Measurements from ENCODE around the gene TMEM115.

The TMEM115 gene

GRCh38 chr3:50352781-50353180 is 6.5 kb downstream of the TMEM115 start:
- DNase-seq (ENCODE audit: low read depth) = no peak

- no peak for DNase-seq (ENCODE audit: low read depth)
These were observed 8.0 kb downstream of the TMEM115 start for GRCh38 chr3:50351323-50351697.

- DNase-seq (ENCODE audit: low read depth) = peak; percentile 100
These were observed 8.6 kb downstream of the TMEM115 start, which contains the start of the genes CYB561D2 and NPRL2 for GRCh38 chr3:50350527-50351322. TSS of gene CYB561D2 (plus strand) at chr3:50350862. CDS start at chr3:50351434, 572 bp downstream. TSS of gene NPRL2 (minus strand) at chr3:50350775. CDS start at chr3:50350652, 123 bp downstream.

- DNase-seq (ENCODE audit: low read depth) = no peak
These were observed 9.2 kb downstream of the TMEM115 start for GRCh38 chr3:50350213-50350526.

GRCh38 chr3:50347187-50347813 is 12.0 kb downstream of the TMEM115 start:
- DNase-seq (ENCODE audit: low read depth) = peak; percentile 63

GRCh38 chr3:50345586-50346234 is 13.6 kb downstream of the TMEM115 start, which contains the start of gene ZMYND10:
TSS of gene ZMYND10 (minus strand) at chr3:50345732. CDS start at chr3:50345579, 153 bp downstream.
- peak; percentile 64 for DNase-seq (ENCODE audit: low read depth)

- no peak for DNase-seq (ENCODE audit: low read depth)
These were observed 14.3 kb downstream of the TMEM115 start for GRCh38 chr3:50345008-50345407.

- DNase-seq (ENCODE audit: low read depth) = no peak
These were observed 16.3 kb downstream of the TMEM115 start for GRCh38 chr3:50342813-50343633.

- no peak for DNase-seq (ENCODE audit: low read depth)
These were observed 17.2 kb downstream of the TMEM115 start for GRCh38 chr3:50341996-50342650.

GRCh38 chr3:50341537-50341936 is 17.8 kb downstream of the TMEM115 start:
- no peak for DNase-seq (ENCODE audit: low read depth)

GRCh38 chr3:50340448-50341329 is 18.6 kb downstream of the TMEM115 start, which contains the start of gene RASSF1:
TSS of gene RASSF1 (minus strand) at chr3:50340836. CDS start at chr3:50340805, 31 bp downstream.
- peak; percentile 50 for DNase-seq (ENCODE audit: low read depth)

- DNase-seq (ENCODE audit: low read depth) = no peak
These were observed 19.2 kb downstream of the TMEM115 start for GRCh38 chr3:50340147-50340447.

- no peak for DNase-seq (ENCODE audit: low read depth)
These were observed 19.7 kb downstream of the TMEM115 start for GRCh38 chr3:50339485-50340146.

GRCh38 chr3:50338965-50339364 is 20.4 kb downstream of the TMEM115 start:
- DNase-seq (ENCODE audit: low read depth) = no peak

- DNase-seq (ENCODE audit: low read depth) = peak; percentile 94
These were observed 22.0 kb downstream of the TMEM115 start for GRCh38 chr3:50337175-50337861.

GRCh38 chr3:50336452-50337174 is 22.7 kb downstream of the TMEM115 start:
- no peak for DNase-seq (ENCODE audit: low read depth)

- DNase-seq (ENCODE audit: low read depth) = no peak
These were observed 24.8 kb downstream of the TMEM115 start for GRCh38 chr3:50334339-50335075.

GRCh38 chr3:50333744-50334328 is 25.5 kb downstream of the TMEM115 start:
- no peak for DNase-seq (ENCODE audit: low read depth)

All from activated T-helper 9 cell treated with anti-CD3 and anti-CD28 coated beads, Interleukin-2, amount 50 U/mL, for 16 hours (primary cell).